H1 (cell line): ENCODE measurements around the gene PLPPR3. TPM values are rescaled to one million over a fixed set of nuclear protein-coding genes. Genes with fewer than 3 reads are reported as not detected.

Experiments
- CTCF ChIA-PET: fragments of 300-600 bp; sonication (Branson Sonifier 250); formaldehyde crosslinking; loops from one replicate; lab custom pipeline; 2021; ENCODE audit not compliant: partially characterized antibody; lab: Charles Lee
- POLR2A ChIA-PET: fragments of 300-600 bp; sonication (Branson Sonifier 250); formaldehyde crosslinking; loops from one replicate; lab custom pipeline; 2021; ENCODE audit warnings: inconsistent platforms; ENCODE audit not compliant: partially characterized antibody; lab: Charles Lee
- DNase-seq, 2 experiments: peaks; one replicate each; pipeline versions ENCODE4 v3.0.0 to v3.0.0-alpha.2; 2010 to 2022; ENCODE audit warnings: low spot score in 2 of 2, low read depth in 1 of 2, mixed read lengths in 1 of 2
- FAIRE-seq: peaks from 2 replicates; lab custom pipeline; 2011; peaks lifted over from hg19 to GRCh38; lab: Jason Lieb, UNC
- H2AFZ ChIP-seq: 2 replicates; pipeline ENCODE4 v1.8.1; 2012; ENCODE audit warnings: low read length, inconsistent platforms
- H2AK5ac ChIP-seq: 2 replicates; pipeline ENCODE4 v1.6.1; 2013; ENCODE audit warnings: low read depth, low read length
- H2BK120ac ChIP-seq: replicated peaks from 2 replicates; pipeline ENCODE3; 2013; ENCODE audit warnings: low read depth, low read length, inconsistent platforms
- H2BK12ac ChIP-seq: 2 replicates; pipeline ENCODE4 v1.6.1; 2013; ENCODE audit warnings: low read depth, low read length
- H2BK15ac ChIP-seq: 2 replicates; pipeline ENCODE4 v1.6.1; 2013; ENCODE audit warnings: low read length
- H2BK20ac ChIP-seq: 2 replicates; pipeline ENCODE4 v1.6.1; 2013; ENCODE audit warnings: low read length
- H2BK5ac ChIP-seq: 2 replicates; pipeline ENCODE4 v1.6.1; 2013; ENCODE audit warnings: low read depth, low read length
- H3K14ac ChIP-seq: 2 replicates; pipeline ENCODE4 v1.6.1; 2013; ENCODE audit warnings: inconsistent platforms; ENCODE audit not compliant: insufficient read length
- H3K18ac ChIP-seq: 2 replicates; pipeline ENCODE4 v1.6.1; 2013; ENCODE audit warnings: low read length; ENCODE audit errors: extremely low read depth
- H3K23ac ChIP-seq: 2 replicates; pipeline ENCODE4 v1.6.1; 2013; ENCODE audit warnings: inconsistent platforms; ENCODE audit not compliant: insufficient read length
- H3K23me2 ChIP-seq: 2 replicates; pipeline ENCODE4 v1.6.1; 2013; ENCODE audit warnings: low read depth, low read length
- H3K27ac ChIP-seq: 2 replicates; pipeline ENCODE4 v1.6.1; 2011; ENCODE audit warnings: low read depth, low read length, inconsistent platforms
- H3K27me3 ChIP-seq, 4 experiments: replicated peaks in 1 of 4; 1 replicate in 1 of 4; 2 replicates in 3 of 4; pipeline versions ENCODE4 v1.6.1 to v1.8.1; 2011 to 2013; ENCODE audit warnings: low read length in 3 of 4, mild to moderate bottlenecking in 3 of 4, inconsistent platforms in 2 of 4, mixed read lengths in 2 of 4, moderate library complexity in 1 of 4; ENCODE audit not compliant: control insufficient read depth in 3 of 4, insufficient read depth in 3 of 4; ENCODE audit errors: extremely low read depth in 1 of 4
- H3K36me3 ChIP-seq, 4 experiments: 2 replicates each; pipeline versions ENCODE4 v1.6.1 to v1.8.1; 2011 to 2013; ENCODE audit warnings: mild to moderate bottlenecking in 4 of 4, low read length in 3 of 4, moderate library complexity in 2 of 4, control low read depth in 1 of 4, inconsistent platforms in 1 of 4; ENCODE audit not compliant: insufficient read depth in 4 of 4, control insufficient read depth in 2 of 4
- H3K4ac ChIP-seq: replicated peaks from 2 replicates; pipeline ENCODE3; 2013; ENCODE audit warnings: low read length, low read depth, mixed read lengths, inconsistent platforms; ENCODE audit not compliant: insufficient read length
- H3K4me1 ChIP-seq, 4 experiments: replicated peaks in 1 of 4; 1 replicate in 1 of 4; 2 replicates in 3 of 4; pipeline versions ENCODE4 v1.6.1 to v1.8.1; 2011 to 2013; ENCODE audit warnings: low read length in 3 of 4, inconsistent platforms in 2 of 4, mixed read lengths in 1 of 4; ENCODE audit not compliant: insufficient read depth in 4 of 4, control insufficient read depth in 3 of 4
- H3K4me2 ChIP-seq, 2 experiments: 2 replicates each; pipeline versions ENCODE4 v1.6.1 to v1.8.1; 2011 to 2013; ENCODE audit warnings: low read depth in 2 of 2, low read length in 2 of 2, control low read depth in 1 of 2, inconsistent platforms in 1 of 2, mild to moderate bottlenecking in 1 of 2; ENCODE audit not compliant: insufficient read depth in 1 of 2
- H3K4me3 ChIP-seq, 4 experiments: fragments of 200-600, 300-600 bp in 1 of 4; sonication (generic), shearing (Covaris generic), sonication (Bioruptor Twin) in 1 of 4; 2 replicates each; pipeline versions ENCODE4 v1.5.1 to v1.8.1; 2011 to 2016; ENCODE audit warnings: low read length in 4 of 4, low read depth in 3 of 4, control low read depth in 2 of 4, inconsistent platforms in 2 of 4, mild to moderate bottlenecking in 2 of 4, mixed read lengths in 1 of 4, moderate library complexity in 1 of 4; ENCODE audit not compliant: insufficient read depth in 2 of 4; ENCODE audit errors: extremely low read depth in 1 of 4
- H3K56ac ChIP-seq: replicated peaks from 2 replicates; pipeline ENCODE3; 2013; ENCODE audit warnings: low read depth, mild to moderate bottlenecking, mixed read lengths, low read length, inconsistent platforms; ENCODE audit not compliant: insufficient read length
- H3K79me1 ChIP-seq: 2 replicates; pipeline ENCODE4 v1.6.1; 2013; ENCODE audit warnings: low read depth, low read length, control low read depth
- H3K79me2 ChIP-seq, 2 experiments: 2 replicates each; pipeline versions ENCODE4 v1.6.1 to v1.8.1; 2012 to 2013; ENCODE audit warnings: low read length in 2 of 2, mild to moderate bottlenecking in 2 of 2, inconsistent platforms in 1 of 2; ENCODE audit not compliant: insufficient read depth in 2 of 2, control insufficient read depth in 1 of 2
- H3K9ac ChIP-seq, 4 experiments: replicated peaks in 1 of 4; 1 replicate in 1 of 4; 2 replicates in 3 of 4; pipeline versions ENCODE4 v1.6.1 to v1.8.1; 2011 to 2013; ENCODE audit warnings: low read depth in 3 of 4, low read length in 3 of 4, control low read depth in 2 of 4, mild to moderate bottlenecking in 2 of 4, moderate library complexity in 2 of 4, inconsistent platforms in 1 of 4; ENCODE audit errors: extremely low read depth in 1 of 4
- H3K9me3 ChIP-seq, 2 experiments: 2 replicates each; pipeline versions ENCODE4 v1.6.1 to v1.8.1; 2012 to 2013; ENCODE audit warnings: mild to moderate bottlenecking in 2 of 2, moderate library complexity in 2 of 2, control low read depth in 1 of 2, inconsistent platforms in 1 of 2, low read depth in 1 of 2, low read length in 1 of 2, mixed read lengths in 1 of 2; ENCODE audit not compliant: insufficient read depth in 2 of 2
- H4K20me1 ChIP-seq, 2 experiments: replicated peaks in 1 of 2; 2 replicates each; pipeline versions ENCODE3 to v1.8.1; 2011 to 2013; ENCODE audit warnings: inconsistent platforms in 2 of 2, low read length in 2 of 2, mild to moderate bottlenecking in 1 of 2; ENCODE audit not compliant: insufficient read depth in 2 of 2, control insufficient read depth in 1 of 2
- H4K5ac ChIP-seq: 2 replicates; pipeline ENCODE4 v1.6.1; 2013; ENCODE audit warnings: low read length, low read depth, mixed read lengths, inconsistent platforms; ENCODE audit not compliant: insufficient read length
- H4K8ac ChIP-seq: 2 replicates; pipeline ENCODE4 v1.8.0; 2013; ENCODE audit warnings: mild to moderate bottlenecking, moderate library complexity, low read length, inconsistent platforms; ENCODE audit not compliant: insufficient read depth; ENCODE audit errors: extremely low read depth
- H4K91ac ChIP-seq: replicated peaks from 2 replicates; pipeline ENCODE3; 2013; ENCODE audit warnings: low read length, mixed read lengths, inconsistent platforms; ENCODE audit not compliant: insufficient read length
- GTF2F1 ChIP-seq: IDR thresholded peaks from 2 replicates; pipeline ENCODE4 v1.6.1; 2012; ENCODE audit warnings: low read depth, low read length, improper control_type of control experiment, borderline replicate concordance
- HDAC6 ChIP-seq: IDR thresholded peaks from one replicate; pipeline ENCODE4 v1.7.1; 2012; ENCODE audit warnings: low read depth, mild to moderate bottlenecking, inconsistent platforms, low read length, moderate library complexity
- KDM5A ChIP-seq: fragments of 200-600 bp; IDR thresholded peaks from 2 replicates; pipeline ENCODE4 v1.7.1; 2012; ENCODE audit warnings: mild to moderate bottlenecking, low read length, inconsistent platforms, mixed read lengths
- ZNF274 ChIP-seq: IDR thresholded peaks from 2 replicates; pipeline ENCODE4 v1.7.0; 2012; ENCODE audit warnings: low read length, borderline replicate concordance; ENCODE audit errors: extremely low read depth
- WGBS, 2 experiments: shearing (Covaris generic) in 1 of 2; methylation state at CpG; one replicate each; pipeline versions ENCODE4 v1.1.6 to v1.1.7; 2013 to 2015; ENCODE audit warnings: low lambda C conversion rate in 2 of 2, mixed read lengths in 2 of 2, inconsistent platforms in 1 of 2, low coverage in 1 of 2, missing lambda C conversion rate in 1 of 2; ENCODE audit not compliant: insufficient replicate concordance in 2 of 2, insufficient coverage in 1 of 2, insufficient read length in 1 of 2; ENCODE audit errors: extremely low coverage in 1 of 2, missing lambda C conversion rate in 1 of 2; 5-methylcytosine and 5-hydroxymethylcytosine counted together
- polyA plus RNA-seq, 7 experiments: library from polyadenylated mRNA; depleted of rRNA in 3 of 7; stranded (reverse) in 5 of 7; unstranded in 2 of 7; fragments of >200 nt in 5 of 7; fragments of 200-250 nt in 2 of 7; gene quantifications; 1 replicate in 5 of 7; 2 replicates in 1 of 7; 4 replicates in 1 of 7; pipeline versions ENCODE4 v1.2.1 to v1.2.3, GENCODE V29; 2011 to 2013; ENCODE audit warnings: missing spikeins in 2 of 7, mixed read lengths in 2 of 7
- total RNA-seq: library from RNA; stranded (reverse); fragmentation: NEBNext Ultra II Directional; extraction: Animal tissue kit (Norgen Biotek cat#: 25700); gene quantifications from 2 replicates; pipeline ENCODE4 v1.2.1, GENCODE V29; 2021

PLPPR3 gene
- total and polyA plus RNA-seq, 2 of the 8 experiments (the other 6 are each of a cell fraction or from before 2014, with no cell fraction given) = 71.7 to 76.4 TPM

DNA sequence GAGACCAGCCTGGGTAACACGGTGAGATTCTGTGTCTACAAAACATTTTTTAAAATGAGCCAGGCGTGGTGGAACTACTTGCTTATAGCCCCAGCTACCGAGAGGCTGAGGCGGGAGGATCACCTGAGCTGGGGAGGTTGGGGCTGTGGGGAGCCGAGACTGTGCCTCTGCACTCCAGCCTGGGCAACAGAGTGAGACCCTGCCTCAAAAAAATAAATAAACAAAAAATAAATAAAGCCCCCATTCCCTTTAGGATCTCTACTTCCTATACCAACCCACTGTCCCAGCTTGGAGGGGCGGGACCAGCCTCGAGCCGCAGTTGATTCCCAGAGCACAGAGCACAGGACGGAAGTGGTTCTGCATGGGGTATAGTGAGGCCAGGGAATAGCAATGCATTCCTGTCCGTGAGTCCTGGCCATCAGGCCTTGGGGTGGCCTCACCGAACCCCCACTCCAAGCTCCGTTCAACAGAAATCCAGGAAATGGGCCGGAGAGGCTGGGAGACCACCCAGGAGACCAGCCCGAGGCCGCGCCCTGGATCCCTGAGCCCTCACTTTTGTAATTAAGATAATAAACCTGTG lies 29.4 kb downstream of the PLPPR3 start:
- Histone ChIP-seq H3K56ac (no peak overlapping the region), H2BK15ac (no peak overlapping the region), H3K23me2 (peaks cover 2% of the 10 kb centered on the region; the same call in 1 of the 2 replicates), H3K27ac (no peak overlapping the region; the same call in 1 of the 2 replicates), H3K18ac (peak overlapping the region; percentile 71; the same call in 1 of the 2 replicates), H4K8ac (no peak overlapping the region), H3K23ac (no peak overlapping the region), H3K36me3 (no peaks in the 10 kb centered on the region), H3K4me1 (peaks cover 0 to 36% (median 17%) of the 10 kb centered on the region in 4 experiments; a peak in 6 of 7 replicates), H3K9ac (no peak overlapping the region), H3K9me3 (no peaks in the 10 kb centered on the region), H2BK120ac (no peak overlapping the region), H2BK20ac (0 out of 2 replicates have a peak overlapping the region, but pooled peaks have one; percentile 40), H3K79me2 (no peaks in the 10 kb centered on the region), H3K27me3 (no peaks in the 10 kb centered on the region), H2AFZ (no peak overlapping the region), H4K5ac (no peak overlapping the region), H2BK12ac (peak overlapping the region; percentile 92; the same call in 1 of the 2 replicates), H2AK5ac (0 out of 2 replicates have a peak overlapping the region, but pooled peaks have one; percentile 53), H4K20me1 (no peaks in the 10 kb centered on the region), H3K4me3 (no peak overlapping the region), H3K4me2 (no peak overlapping the region), H3K14ac (no peak overlapping the region), H2BK5ac (peak overlapping the region; percentile 60; the same call in 1 of the 2 replicates), H3K79me1 (no peaks in the 10 kb centered on the region; the same call in 1 of the 2 replicates), H4K91ac (no peak overlapping the region), H3K4ac (no peak overlapping the region)
- ChIA-PET CTCF (interaction anchor here (0.9 to 5.2 kb wide), 4 partner anchors 8 to 23 kb away, joined by 3 to 23 read pairs (median 6); no protein-coding TSS in a partner anchor), POLR2A (interaction anchor here (1.0 to 6.7 kb wide), 5 partner anchors 8 to 22 kb away, joined by 3 to 85 read pairs (median 10); partner anchors contain the start of gene PTBP1)
- DNase-seq = no peak
- FAIRE-seq = no peak
- WGBS, 2 experiments = 87% methylated on average over 16 of the region's 16 CpGs; no CpG with 5 or more reads in 1 of the 2 experiments
- TF ChIP-seq GTF2F1 = no peak
- TF ChIP-seq HDAC6 = no peak
- no peak for TF ChIP-seq KDM5A
- no peak for TF ChIP-seq ZNF274
